NCI-H460 (cell line): ENCODE data around the gene C7orf57. TPM values are rescaled to one million over a fixed set of nuclear protein-coding genes. Genes with fewer than 3 reads are reported as not detected.
"Not testable (repeated sequence)": the region's sequence is repeated elsewhere in the genome, so short reads cannot be mapped to it uniquely, and the experiment has no call there.

Experiments
- DNase-seq: peaks from one replicate; pipeline ENCODE4 v3.0.0-alpha.2; 2016; ENCODE audit warnings: low read depth; ENCODE audit errors: extremely low read depth
- total RNA-seq: library from RNA; depleted of rRNA; stranded (reverse); fragments of >200 nt; shearing (Covaris generic); gene quantifications from 2 replicates; pipeline ENCODE4 v1.2.3, GENCODE V29; 2014

C7orf57 gene
- total RNA-seq, 1 experiment from 2014 or later = not detected

DNA sequence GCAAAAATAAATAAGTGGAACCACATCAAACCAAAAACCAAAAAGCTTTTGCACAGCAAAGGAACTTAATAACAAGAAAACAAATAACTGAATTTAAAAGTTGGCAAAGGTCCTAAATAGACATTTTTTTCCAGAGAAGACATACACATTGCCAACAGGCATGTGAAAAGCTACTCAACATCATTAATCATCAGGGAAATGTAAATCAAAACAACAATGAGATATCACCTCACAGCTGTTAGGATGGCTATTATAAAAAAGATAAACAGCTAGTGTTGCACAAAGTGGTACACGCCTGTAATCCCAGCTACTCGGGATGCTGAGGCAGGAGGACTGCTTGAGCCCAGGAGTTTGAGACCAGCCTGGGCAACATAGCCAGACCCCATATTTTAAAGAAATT, 4.2 kb upstream of the C7orf57 start:
- DNase-seq = no peak

DNA sequence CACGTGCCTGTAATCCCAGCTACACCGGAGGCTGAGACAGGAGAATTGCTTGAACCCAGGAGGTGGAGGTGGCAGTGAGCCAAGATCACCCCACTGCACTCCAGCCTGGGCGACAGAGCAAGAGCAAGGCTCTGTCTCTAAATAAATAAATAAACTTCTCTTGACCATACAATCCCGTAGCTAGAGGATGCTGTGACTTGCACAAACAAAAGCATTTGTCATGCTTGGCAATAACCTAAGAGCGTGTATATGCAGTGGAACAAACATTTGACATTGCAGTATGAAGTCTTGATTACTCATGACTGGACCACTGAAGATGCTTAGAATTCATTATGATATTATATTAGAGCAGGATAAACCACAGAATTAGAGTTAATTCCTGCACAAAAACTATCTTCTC, 1.4 kb upstream of the C7orf57 start:
- DNase-seq = no peak

- DNase-seq = no peak
Measured at GRCh38 chr7:48035967-48036478, 680 bp downstream of the C7orf57 start.

DNA sequence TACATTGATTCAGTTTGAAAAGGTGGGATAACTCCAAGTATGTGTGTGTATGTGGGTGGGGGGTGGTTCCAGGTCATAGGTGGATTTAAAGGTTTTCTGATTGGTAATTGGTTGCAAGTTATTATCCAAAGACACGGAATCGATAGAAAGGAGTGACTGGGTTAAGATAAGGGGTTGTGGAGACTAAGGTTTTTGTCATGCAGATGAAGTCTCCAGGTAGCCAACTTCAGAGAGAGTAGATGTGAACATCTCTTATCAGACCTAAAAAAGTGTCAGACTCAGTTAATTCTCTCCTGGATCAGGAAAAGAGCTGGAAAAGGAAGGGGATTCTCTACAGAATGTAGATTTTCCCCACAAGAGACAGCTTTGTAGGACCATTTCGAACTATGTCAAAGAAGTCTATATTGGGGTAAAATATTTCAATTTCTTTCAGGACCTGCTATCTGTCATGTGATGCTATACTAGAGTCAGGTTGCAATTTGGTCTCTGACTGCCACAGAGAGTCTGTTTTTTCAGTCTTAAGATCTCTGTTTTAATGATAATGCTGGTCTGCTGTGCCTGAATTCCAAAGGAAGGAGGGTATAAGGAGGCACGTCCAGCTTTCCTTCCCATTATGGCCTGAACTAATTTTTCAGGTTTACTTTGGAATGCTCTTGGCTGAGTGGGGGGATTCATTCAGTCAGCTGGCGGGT, 3.6 kb downstream of the C7orf57 start:
- DNase-seq = no peak

GRCh38 chr7:48040944-48041652, 5.8 kb downstream of the C7orf57 start:
- no peak for DNase-seq

DNA sequence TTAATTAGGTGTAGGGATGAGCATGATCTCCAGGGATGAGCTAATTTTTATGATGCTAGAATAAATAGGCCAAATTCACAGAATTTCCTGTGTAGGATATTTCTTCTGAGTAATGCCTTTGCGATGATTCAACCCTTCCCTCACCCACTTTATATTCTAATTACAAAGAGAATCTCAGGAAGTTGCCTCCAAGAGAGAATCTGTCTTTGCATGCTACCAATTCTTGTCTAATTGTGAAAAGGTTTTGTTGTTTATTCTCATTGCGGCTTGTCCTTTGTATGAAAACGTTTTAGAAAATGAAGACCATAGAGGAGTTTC, 6.3 kb downstream of the C7orf57 start:
- DNase-seq = no peak

DNA sequence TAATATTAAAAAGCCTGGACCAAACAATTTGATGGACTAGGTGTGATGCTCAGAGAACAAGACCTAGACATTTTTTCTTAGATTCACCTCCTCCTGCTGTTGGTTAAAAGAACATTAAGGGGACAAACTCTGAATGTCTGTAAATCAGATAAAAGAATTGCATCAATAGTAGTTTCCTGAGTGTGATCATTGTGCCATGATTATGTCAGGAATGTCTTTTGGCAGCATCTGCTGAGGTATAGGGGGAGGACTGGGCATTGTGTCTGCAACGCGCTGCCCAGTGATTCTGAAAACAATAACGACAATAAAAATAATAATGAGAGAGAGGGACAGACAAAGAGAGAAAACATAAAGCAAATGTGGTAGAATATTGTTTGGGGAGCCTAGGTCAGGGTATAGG, 6.9 kb downstream of the C7orf57 start:
- DNase-seq = no peak

DNA sequence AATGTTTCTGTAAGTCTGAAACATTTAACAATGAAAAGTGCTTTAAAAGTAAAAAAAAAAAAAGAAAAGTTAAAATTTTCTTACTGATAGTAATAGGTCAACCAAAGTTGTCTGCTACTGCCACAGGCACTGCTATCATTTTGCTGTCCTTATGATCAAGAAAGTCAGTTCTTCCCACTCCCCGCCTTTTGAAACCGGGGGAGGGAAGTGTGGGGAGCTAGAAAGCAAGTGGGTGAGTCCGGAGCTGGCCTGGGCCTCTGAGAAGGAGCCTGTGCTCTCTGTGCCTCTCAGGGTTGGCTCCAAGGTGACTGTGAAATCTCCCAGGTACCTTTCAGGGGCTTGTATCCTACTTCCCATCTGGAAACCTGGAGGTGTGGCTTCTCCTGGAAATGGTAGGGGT, 7.3 kb downstream of the C7orf57 start:
- DNase-seq = no peak

DNA sequence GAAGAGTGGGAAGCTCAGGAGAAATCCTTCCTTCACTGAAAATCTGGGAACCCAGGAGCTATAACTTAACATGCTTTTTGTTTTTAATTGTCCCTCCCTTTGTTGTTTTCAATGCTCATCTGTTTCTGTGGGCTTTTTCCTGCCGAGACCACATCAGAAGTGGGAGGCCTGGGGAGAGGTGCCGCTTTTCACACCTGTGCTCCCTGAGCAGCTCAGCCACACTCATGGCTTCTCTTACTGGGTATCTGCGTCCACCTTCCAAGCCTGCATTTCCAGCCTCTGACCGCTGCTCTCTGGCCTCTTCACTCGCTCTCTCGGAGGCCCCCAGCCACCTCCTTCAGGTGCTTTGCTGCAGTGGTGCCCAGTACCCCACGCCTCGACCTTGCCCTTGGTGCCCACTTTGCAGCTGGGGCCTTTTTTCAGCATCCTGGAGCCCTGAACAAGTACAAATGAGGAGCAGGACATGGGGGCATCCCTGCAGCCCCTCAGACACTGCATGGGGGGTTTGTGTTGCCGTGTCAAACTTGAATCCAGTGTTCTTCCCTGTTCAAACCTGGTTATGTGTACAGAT, 9.9 kb downstream of the C7orf57 start:
- no peak for DNase-seq

GRCh38 chr7:48046458-48046857, 11.1 kb downstream of the C7orf57 start:
- no peak for DNase-seq

- no peak for DNase-seq
Measured at GRCh38 chr7:48048113-48048512, 12.8 kb downstream of the C7orf57 start.

GRCh38 chr7:48049850-48050249, 14.5 kb downstream of the C7orf57 start:
- DNase-seq = no peak

DNA sequence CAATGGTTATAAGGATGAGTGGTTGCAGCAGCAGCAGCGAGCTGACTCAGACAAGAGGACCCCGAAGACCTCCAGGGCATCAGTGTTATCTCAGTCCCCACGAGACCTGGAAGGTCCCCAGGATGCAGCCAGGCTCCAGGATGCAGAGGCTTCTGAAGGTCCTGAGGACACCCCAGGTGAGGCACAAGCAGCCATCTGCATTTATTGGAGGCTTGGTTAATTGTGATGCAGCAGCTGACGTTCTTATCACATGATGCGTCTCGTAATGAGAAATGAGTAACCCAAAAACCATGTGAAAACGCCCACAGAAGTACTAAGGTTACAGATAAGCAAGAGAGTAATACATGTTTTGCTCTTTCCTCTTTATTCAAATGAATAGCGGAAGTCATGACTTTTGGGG, 17.4 kb downstream of the C7orf57 start:
- DNase-seq = no peak

DNA sequence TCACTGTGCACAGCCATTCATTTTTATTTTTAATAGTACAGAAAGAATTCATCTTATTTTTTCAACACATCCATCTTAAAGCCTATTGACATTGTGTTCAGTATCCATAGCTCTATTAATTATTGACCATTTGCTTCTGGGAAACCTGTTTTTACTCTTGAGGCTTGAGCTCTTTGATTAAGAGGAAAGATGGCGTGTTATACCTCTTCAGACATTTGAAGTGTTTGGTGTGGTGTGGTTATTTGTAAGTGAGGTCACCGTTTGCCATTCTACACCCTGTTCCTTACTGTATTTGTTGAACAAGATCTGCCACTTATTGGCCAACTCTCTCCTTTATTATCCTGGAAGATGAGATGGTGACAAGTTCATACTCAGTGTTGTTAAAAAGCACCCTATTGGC, 18.4 kb downstream of the C7orf57 start:
- DNase-seq = no peak

DNA sequence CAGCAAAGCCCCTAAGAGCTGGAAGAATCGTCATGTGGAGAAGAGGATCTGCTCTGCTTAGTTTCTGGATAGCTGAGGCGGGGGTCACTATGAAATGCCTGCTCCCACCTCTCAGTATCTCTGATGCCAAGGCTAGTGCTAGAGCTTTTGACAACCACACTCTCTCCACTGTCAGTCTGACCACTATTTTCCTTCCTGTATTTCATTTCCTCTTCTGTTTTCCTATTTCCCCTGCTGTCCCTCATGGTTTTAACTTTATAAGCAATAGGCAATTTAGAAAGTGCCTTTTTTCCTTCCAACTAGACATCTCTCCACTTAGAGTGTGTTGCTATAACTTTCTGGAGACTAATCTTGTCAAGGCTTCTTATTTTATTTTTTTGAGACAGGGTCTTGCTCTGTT, 23.6 kb downstream of the C7orf57 start:
- DNase-seq = no peak

DNA sequence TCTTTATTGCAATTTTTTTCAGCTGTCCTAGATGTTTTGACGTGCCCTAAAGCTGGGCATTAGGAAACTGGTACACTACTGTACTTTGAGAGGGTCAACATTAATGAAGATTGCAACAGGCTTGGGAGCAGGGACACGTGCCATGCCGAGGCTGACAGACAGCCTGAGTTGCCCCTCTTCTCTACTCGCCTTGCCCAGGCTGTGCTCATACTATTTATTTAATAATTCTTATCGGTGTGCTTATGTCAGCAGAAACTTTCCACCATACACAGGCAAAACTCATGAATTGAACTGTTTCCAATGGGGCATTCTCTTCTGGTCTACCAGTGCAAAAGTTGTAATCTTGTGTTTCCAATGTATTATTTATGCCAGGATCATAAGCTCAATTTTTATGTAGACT, 24.4 kb downstream of the C7orf57 start:
- no peak for DNase-seq

- DNase-seq = no peak
Measured at GRCh38 chr7:48063985-48064384, 28.6 kb downstream of the C7orf57 start.

DNA sequence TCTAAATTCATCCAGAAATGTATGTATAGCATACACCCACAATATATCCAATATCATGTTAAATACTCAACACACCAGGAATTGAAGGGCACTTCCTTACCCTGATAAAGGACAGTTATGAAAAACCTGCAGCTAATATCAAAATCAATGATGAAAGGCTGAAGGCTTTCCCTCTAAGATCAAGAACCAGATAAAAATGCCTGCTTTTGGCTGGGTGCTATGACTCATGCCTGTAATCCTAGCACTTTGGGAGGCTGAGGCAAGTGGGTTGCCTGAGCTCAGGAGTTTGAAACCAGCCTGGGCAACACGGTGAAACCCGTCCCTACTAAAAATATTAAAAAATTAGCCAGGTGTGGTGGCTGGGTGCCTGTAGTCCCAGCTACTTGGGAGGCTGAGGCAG, 32.1 kb downstream of the C7orf57 start:
- no peak for DNase-seq

DNA sequence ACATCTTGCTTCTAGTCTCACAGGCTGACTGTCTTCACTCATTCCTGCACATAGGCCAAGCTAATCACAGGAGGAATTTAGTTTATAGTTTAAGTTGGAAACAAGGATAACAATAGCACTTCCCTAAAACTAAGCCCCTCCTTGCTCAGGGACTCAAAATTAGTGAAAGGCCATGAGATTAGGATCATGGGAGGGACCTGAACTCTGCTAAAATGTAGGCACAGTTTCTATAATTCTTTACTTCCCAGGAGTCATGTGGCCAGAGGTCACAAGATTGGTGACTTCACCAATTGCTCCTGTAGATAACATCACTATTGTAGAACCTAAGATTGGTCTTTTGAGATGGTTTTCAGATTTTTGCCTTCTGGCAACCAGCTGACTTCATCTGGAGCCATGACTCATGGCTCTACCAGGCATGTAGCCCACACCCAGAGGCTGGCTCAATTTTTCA, 38.9 kb downstream of the C7orf57 start:
- no peak for DNase-seq

DNA sequence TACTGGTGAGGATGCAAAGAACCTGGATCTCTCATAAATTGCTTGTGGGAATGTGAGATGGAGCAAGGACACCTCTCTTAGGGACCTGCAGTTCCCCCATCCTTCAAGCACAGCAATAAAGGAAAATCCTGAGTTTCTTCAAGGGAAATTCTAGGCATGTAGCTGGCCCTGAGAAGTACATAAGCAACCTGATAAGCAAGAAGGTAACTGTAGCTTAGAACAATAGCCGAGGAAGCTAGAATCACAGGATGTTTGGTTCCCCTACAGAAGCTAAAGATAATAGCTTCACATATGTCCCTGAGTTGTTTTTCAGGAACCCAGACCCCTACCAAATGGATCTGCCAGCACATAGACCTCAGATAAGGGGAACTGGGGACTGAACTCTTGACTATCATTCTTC, 42.1 kb downstream of the C7orf57 start:
- DNase-seq = no peak

GRCh38 chr7:48078470-48078869, 43.1 kb downstream of the C7orf57 start:
- no peak for DNase-seq

DNA sequence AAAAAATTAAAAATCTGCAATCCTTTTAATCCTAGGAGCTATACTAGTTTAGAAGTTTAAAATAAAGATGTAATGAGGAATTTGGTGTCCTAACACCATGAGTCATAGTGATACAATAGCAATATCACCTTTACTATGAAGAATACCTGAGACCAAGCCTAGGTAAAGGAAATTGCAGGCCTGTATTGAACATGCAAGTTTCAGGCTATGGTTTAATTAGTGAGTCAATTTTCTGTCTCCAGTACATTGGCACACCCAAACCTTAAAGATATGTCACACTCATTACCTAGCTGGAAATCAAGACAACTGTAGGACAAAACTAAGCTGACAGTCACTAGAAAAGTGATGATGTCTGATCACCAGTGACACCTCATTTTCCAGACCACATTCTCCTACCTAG, 47.0 kb downstream of the C7orf57 start:
- DNase-seq = not testable (repeated sequence)
